Endothelial cell (in vitro differentiated cells): Measurements from ENCODE around the gene MAP3K2. TPM values are rescaled to one million over a fixed set of nuclear protein-coding genes. Genes with fewer than 3 reads are reported as not detected.

Source experiments
- DNase-seq: peaks from one replicate; pipeline ENCODE4 v3.0.0; 2021; ENCODE audit warnings: low spot score
- H3K27ac Mint-ChIP-seq: one replicate; pipeline ENCODE4 v1.8.0; 2021; ENCODE audit warnings: mixed read lengths, inconsistent platforms; ENCODE audit not compliant: unreplicated experiment
- H3K27me3 Mint-ChIP-seq: one replicate; pipeline ENCODE4 v1.8.0; 2021; ENCODE audit warnings: mild to moderate bottlenecking, moderate library complexity, mixed read lengths, inconsistent platforms; ENCODE audit not compliant: unreplicated experiment
- H3K36me3 Mint-ChIP-seq: one replicate; pipeline ENCODE4 v1.8.0; 2021; ENCODE audit warnings: mild to moderate bottlenecking, low read depth, mixed read lengths, inconsistent platforms; ENCODE audit not compliant: unreplicated experiment
- H3K4me1 Mint-ChIP-seq: one replicate; pipeline ENCODE4 v1.8.0; 2021; ENCODE audit warnings: mild to moderate bottlenecking, mixed read lengths, inconsistent platforms; ENCODE audit not compliant: unreplicated experiment
- H3K4me3 Mint-ChIP-seq: one replicate; pipeline ENCODE4 v1.8.0; 2021; ENCODE audit warnings: mild to moderate bottlenecking, mixed read lengths, inconsistent platforms; ENCODE audit not compliant: unreplicated experiment
- H3K9me3 Mint-ChIP-seq: one replicate; pipeline ENCODE4 v1.8.0; 2021; ENCODE audit warnings: mixed read lengths, inconsistent platforms; ENCODE audit not compliant: unreplicated experiment
- CTCF ChIP-seq: fragments of 200-600 bp; sonication (generic); IDR thresholded peaks from one replicate; pipeline ENCODE4 v1.5.0; 2021; ENCODE audit warnings: antibody characterized with exemption; ENCODE audit not compliant: unreplicated experiment
- total RNA-seq: library from RNA; stranded (reverse); fragmentation: NEBNext Ultra II Directional; extraction: Animal tissue kit (Norgen Biotek cat#: 25700); gene quantifications from one replicate; pipeline ENCODE4 v1.2.1, GENCODE V29; 2021; ENCODE audit not compliant: unreplicated experiment

Gene MAP3K2
- total RNA-seq, 1 donor from 2014 or later: 27.3 TPM

GRCh38 chr2:127261804-127262406 lies 125.9 kb downstream of the MAP3K2 start:
- no peak overlapping the region for H3K4me3 Mint-ChIP-seq
- no peaks in the 10 kb centered on the region for H3K9me3 Mint-ChIP-seq
- H3K36me3 Mint-ChIP-seq: peaks cover 46% of the 10 kb centered on the region
- peaks cover 2% of the 10 kb centered on the region for H3K4me1 Mint-ChIP-seq
- DNase-seq: no peak
- peak overlapping the region; percentile 52 for H3K27ac Mint-ChIP-seq
- TF ChIP-seq CTCF: no peak
- H3K27me3 Mint-ChIP-seq: peaks cover 2% of the 10 kb centered on the region

- peaks cover 44% of the 10 kb centered on the region for H3K36me3 Mint-ChIP-seq
- H3K27ac Mint-ChIP-seq: no peak overlapping the region
- H3K27me3 Mint-ChIP-seq: peaks cover 1% of the 10 kb centered on the region
- H3K4me1 Mint-ChIP-seq: peaks cover 17% of the 10 kb centered on the region
- TF ChIP-seq CTCF: no peak
- DNase-seq: no peak
- H3K9me3 Mint-ChIP-seq: no peaks in the 10 kb centered on the region
- H3K4me3 Mint-ChIP-seq: peak overlapping the region; percentile 68
These were observed 128.4 kb downstream of the MAP3K2 start for GRCh38 chr2:127259355-127259754.

GRCh38 chr2:127256866-127257265 lies 130.9 kb downstream of the MAP3K2 start:
- peak overlapping the region; percentile 18 for H3K4me3 Mint-ChIP-seq
- peaks cover 17% of the 10 kb centered on the region for H3K4me1 Mint-ChIP-seq
- no peak for TF ChIP-seq CTCF
- peaks cover 44% of the 10 kb centered on the region for H3K36me3 Mint-ChIP-seq
- peaks cover 1% of the 10 kb centered on the region for H3K27me3 Mint-ChIP-seq
- DNase-seq: no peak
- H3K9me3 Mint-ChIP-seq: no peaks in the 10 kb centered on the region
- no peak overlapping the region for H3K27ac Mint-ChIP-seq

- Mint-ChIP-seq H3K9me3 (no peaks in the 10 kb centered on the region), H3K27ac (peak overlapping the region; percentile 36), H3K4me1 (peaks cover 17% of the 10 kb centered on the region), H3K36me3 (peaks cover 44% of the 10 kb centered on the region), H3K27me3 (peaks cover 1% of the 10 kb centered on the region), H3K4me3 (no peak overlapping the region)
- no peak for TF ChIP-seq CTCF
- no peak for DNase-seq
These were observed 131.4 kb downstream of the MAP3K2 start for GRCh38 chr2:127256381-127256780.

GRCh38 chr2:127255721-127256120 lies 132.1 kb downstream of the MAP3K2 start:
- peak overlapping the region; percentile 23 for H3K27ac Mint-ChIP-seq

More at GRCh38 chr2:127255721-127256120, 132.1 kb downstream of the MAP3K2 start:
- Mint-ChIP-seq H3K9me3 (no peaks in the 10 kb centered on the region), H3K36me3 (peaks cover 44% of the 10 kb centered on the region), H3K27me3 (peaks cover 1% of the 10 kb centered on the region), H3K4me1 (peaks cover 17% of the 10 kb centered on the region), H3K4me3 (peak overlapping the region; percentile 2)
- DNase-seq: no peak
- no peak for TF ChIP-seq CTCF
